ENCODE measurements around the gene CNTNAP1. TPM values are rescaled to one million over a fixed set of nuclear protein-coding genes. Genes with fewer than 3 reads are reported as not detected.

Gene CNTNAP1
- total RNA-seq, 1 donor from 2014 or later: 6.7 TPM

DNA sequence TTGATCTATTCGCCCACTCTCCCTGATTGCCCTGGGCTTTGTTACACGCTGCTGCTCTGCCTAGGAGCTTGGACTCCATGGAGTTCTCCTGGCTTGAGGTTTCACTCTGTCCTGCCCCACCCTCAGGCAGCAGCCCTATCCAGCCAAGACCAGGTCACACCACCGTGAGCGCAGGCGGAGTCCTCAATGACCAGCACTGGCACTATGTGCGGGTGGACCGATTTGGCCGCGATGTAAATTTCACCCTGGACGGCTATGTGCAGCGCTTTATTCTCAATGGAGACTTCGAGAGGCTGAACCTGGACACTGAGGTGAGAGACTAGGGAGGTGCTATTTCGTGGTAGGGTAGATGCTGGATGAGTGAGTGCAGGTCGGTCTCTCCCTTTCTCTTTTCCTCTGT is 3.5 kb downstream of the CNTNAP1 start:
- no peak for DNase-seq (ENCODE audit: low read depth in 2 of 2)

DNA sequence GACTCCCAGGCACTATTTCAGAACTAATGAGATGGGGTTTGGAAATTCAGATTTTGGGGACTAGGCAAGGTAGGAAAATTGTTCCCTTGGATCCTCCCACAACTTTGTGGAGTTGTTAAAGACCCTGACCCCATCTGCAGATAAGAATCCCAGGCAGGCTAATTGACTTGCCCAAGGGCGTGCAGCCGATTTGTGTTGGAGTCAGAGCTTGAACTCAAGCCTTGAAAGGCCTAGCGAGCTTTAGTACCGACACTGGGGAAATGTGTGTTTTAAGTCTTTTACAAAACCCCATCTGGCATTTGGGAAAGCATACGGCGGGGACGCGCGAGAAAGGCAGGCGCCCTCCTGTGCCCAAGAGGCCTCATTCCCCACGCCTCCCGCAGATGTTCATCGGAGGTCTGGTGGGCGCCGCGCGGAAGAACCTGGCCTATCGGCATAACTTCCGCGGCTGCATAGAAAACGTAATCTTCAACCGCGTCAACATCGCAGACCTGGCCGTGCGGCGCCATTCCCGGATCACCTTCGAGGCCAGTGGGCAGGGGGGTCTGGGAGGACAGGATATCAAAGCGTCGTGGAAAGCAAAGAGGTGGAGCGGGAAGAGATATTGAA is 4.3 kb downstream of the CNTNAP1 start:
- no peak for DNase-seq (ENCODE audit: low read depth in 2 of 2)

DNA sequence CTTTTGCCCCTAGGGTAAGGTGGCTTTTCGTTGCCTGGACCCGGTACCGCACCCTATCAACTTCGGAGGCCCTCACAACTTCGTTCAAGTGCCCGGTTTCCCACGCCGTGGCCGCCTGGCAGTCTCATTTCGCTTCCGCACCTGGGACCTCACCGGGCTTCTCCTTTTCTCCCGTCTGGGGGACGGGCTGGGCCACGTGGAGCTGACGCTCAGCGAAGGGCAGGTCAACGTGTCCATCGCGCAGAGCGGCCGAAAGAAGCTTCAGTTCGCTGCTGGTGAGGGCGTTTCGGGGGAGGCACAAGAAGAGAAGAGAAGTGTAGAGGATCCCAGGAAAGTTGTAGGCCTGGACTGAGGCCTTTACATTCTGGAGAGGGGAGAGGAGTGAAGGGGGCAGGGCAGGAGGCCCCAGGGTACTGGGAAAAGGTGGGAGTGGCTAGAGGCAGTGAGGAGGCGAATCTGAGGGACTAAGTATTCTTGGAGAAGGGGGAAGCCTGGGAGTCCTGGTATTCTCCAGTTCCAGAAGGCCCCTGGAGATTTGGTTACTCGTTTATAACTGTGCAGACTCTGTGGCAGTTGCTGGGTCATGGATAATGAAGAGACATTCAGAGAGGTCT is 5.5 kb downstream of the CNTNAP1 start:
- no peak for DNase-seq (ENCODE audit: low read depth in 2 of 2)

DNA sequence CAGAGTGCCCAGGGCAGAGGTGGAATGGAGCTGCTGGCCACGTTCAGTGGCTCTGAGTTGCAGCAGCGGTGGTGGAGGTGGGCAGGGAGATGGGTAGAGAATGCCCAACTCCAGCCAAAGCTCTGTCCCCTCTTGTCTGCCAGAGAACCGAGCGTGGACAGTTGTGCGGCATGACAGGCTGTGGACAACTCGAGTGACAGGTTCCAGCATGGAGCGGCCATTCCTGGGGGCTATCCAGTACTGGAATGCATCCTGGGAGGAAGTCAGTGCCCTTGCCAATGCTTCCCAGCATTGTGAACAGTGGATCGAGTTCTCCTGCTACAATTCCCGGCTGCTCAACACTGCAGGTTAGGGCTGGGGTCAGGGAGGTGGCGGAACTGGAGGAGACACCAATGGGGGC is 8.3 kb downstream of the CNTNAP1 start:
- DNase-seq (ENCODE audit: low read depth in 2 of 2): no peak

DNA sequence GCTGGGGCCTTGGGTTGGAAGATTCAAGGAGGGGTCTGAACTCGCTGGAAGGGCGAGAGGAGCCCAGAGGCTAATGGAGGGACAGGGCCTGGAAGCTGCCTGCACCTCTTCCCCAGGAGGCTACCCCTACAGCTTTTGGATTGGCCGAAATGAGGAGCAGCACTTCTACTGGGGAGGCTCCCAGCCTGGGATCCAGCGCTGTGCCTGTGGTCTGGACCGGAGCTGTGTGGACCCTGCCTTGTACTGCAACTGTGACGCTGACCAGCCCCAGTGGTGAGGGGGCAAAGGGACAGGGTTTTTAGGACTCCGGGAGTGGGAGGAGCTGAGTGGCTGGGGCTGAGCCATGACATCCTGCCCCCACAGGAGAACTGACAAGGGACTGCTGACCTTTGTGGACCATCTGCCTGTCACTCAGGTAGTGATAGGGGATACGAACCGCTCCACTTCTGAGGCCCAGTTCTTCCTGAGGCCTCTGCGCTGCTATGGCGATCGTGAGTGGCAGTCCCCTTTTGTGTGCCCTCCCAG is 8.8 kb downstream of the CNTNAP1 start:
- DNase-seq (ENCODE audit: low read depth in 2 of 2): no peak

DNA sequence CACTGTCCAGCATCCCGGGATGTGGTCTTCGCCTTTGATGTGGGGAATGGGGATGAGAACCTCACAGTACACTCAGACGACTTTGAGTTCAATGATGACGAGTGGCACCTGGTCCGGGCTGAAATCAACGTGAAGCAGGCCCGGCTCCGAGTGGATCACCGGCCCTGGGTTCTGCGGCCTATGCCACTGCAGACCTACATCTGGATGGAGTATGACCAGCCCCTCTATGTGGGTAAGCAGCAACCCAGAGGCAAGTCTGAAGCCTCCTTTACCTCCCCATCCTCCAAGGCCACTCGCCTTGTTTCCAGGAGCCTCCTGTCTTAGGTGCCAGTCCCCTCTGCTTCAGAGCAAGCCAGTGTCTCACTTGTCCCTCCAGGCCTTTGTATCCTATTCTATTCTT is 10.2 kb downstream of the CNTNAP1 start:
- DNase-seq (ENCODE audit: low read depth in 2 of 2): no peak

DNA sequence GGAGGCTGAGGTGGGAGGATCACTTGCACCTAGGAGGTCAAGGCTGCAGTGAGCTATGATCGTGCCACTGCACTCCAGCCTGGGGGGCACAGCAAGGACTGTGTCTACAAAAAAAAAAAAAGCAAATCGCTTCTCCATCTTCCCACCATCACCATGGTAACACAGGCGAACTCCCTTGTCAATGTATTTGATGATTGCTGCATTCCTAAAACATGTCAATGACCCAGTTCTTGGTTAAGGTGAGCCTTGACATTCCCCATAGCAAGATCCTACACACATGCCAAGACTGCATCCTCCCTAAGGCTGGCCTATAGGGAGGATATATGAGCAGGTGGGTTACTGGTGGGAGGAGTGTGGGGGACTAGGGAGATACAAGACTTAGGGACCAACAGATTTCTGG is 12.2 kb downstream of the CNTNAP1 start:
- no peak for DNase-seq (ENCODE audit: low read depth in 2 of 2)

DNA sequence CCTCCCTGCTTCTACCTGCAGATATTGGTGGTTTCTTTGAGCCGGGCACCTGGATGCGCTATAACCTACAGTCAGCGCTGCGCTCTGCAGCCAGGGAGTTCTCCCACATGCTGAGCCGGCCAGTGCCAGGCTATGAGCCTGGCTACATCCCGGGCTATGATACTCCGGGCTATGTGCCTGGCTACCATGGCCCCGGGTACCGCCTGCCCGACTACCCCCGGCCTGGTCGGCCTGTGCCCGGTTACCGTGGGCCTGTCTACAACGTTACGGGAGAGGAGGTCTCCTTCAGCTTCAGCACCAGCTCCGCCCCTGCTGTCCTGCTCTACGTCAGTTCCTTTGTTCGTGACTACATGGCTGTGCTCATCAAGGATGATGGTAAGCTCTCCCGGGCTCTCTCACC is 13.2 kb downstream of the CNTNAP1 start:
- no peak for DNase-seq (ENCODE audit: low read depth in 2 of 2)

DNA sequence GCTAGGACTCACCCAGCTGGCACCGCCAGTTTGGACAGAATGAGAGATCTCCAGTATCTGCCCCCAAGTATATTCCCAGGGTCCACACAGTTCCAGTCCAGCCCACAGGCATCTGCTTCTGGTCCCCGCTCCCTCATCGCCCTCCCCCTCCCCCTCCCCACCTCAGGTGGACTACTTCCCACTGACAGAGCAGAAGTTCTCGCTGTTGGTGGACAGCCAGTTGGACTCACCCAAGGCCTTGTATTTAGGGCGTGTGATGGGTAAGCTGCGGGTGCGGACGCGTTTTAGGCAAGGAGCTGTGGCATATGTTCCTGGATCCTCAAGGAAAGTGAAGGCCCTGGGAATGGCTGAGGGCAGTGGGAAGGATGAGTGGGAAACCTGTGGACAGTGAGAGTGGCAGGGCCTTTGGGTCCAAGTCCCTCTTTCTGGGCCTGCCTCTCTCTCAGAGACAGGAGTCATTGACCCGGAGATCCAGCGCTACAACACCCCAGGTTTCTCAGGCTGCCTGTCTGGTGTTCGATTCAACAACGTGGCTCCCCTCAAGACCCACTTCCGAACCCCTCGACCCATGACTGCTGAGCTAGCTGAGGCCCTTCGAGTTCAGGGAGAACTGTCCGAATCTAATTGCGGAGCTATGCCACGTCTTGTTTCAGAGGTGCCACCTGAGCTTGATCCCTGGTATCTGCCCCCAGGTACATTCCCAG is 14.9 kb downstream of the CNTNAP1 start:
- no peak for DNase-seq (ENCODE audit: low read depth in 2 of 2)

DNA sequence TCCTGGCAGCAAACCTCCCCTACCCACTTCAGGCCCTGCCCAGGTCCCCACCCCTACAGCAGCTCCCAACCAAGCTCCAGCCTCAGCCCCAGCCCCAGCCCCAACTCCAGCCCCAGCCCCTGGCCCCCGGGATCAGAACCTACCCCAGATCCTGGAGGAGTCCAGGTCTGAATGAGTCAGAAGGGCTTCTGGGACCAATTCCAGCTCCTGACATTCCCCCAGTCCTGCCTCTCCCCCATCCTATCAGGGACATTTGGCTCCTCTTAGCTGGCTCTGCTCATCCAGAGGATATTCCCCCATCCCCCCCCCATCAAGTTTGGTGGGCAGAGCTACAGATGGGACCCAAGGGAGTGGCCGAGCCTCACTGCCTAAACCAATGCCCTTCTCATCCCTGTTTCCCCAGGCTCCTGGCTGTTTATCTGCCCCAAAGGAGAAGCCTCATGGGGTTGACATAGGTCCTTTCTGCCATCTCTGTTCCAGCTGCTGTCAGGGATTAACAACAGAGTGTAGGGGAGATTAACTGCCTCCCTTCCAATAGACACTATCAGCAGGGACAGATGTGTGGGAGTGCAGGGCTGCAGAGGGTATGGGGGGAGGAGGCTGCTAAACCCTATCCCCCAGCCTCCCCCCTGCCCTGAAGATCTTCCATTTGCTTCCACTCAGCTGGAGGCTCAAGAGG is 16.5 kb downstream of the CNTNAP1 start:
- peak in 1 of 2 donors; percentile 29 for DNase-seq (ENCODE audit: low read depth in 2 of 2)

DNA sequence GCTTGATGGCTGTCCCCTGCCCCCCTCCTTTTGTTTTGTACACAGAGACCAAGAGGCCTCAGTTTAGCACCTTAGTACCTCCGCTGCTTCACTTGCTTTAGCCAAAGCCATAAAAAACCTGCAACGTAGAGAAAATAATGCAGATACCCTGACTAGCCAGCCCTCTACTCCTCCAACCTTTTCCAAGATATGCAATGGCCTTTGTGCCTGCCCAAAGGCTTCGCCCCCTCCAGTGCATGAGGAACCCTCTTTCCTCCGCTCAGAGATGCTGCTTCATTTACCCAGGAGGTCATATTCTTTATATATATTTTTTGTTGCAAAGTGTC is 17.0 kb downstream of the CNTNAP1 start:
- DNase-seq (ENCODE audit: low read depth in 2 of 2): no peak

DNA sequence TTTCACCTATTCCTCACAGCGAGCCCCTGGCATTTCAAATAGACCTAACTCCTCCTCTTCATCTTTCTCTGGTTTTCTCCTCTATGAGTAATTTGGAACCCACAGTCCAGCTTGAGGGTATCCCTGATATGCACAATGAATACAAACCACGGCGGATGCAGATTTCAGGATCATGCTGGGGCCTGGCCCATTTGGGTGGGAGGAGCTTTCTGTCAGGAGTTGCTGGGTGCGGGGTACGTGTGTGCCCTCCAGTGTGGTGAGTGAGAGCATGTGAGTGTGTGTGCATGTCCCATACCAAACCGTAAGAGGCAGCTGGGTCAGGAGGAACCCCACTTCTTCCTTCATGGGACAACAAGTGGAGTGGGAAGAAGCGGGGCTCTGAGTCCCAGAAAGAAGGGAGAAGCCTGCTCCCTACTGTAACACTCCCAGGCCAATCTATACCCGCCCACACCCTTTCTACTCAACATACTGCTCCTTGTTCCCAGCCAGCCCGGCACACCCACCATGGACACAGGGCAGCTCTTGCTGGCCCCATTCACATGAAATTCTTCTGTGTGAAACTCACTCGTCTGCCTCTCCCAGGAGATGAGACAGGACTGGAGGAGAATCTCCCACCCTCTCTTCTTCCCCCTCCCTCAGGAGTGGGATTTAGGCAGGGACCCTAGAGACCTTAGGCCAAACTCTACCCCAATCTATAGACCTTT is 18.4 kb downstream of the CNTNAP1 start:
- DNase-seq (ENCODE audit: low read depth in 2 of 2): no peak

DNA sequence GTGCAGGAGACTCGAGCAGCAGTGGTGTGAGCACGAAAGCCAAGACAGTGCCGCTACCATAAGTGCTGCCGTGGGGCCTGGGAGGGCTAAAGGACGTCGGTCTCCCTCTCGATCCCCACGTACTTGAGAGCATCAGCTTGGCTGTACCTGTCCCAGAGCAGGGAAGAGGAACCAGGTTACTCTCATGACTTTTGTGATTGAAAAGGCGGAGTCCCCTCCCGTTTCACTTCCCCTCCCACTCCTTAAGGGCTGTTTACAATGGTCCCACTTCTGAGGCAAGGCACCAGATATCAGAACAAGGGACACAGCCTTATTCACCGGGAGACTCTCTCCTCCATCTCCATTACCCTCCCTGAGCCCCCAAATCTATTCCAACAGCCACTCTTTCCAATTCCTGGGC is 20.1 kb downstream of the CNTNAP1 start:
- DNase-seq (ENCODE audit: low read depth in 2 of 2): no peak

DNA sequence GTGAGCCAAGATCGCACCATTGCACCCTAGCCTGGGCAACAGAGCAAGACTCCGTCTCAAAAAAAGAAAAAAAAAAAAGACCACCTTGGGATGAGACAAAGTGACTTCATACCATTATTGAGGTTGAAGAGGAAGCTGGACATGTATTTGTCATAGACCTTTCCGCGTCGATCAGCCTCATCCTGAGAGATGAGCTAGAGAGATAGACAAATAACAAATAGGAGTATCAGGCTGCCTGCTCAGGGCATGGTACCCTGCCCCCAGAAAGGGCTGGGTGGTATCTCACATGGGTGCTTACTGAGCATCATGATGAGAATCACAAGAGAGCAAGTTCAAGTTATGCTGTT is 22.1 kb downstream of the CNTNAP1 start:
- no peak for DNase-seq (ENCODE audit: low read depth in 2 of 2)

DNA sequence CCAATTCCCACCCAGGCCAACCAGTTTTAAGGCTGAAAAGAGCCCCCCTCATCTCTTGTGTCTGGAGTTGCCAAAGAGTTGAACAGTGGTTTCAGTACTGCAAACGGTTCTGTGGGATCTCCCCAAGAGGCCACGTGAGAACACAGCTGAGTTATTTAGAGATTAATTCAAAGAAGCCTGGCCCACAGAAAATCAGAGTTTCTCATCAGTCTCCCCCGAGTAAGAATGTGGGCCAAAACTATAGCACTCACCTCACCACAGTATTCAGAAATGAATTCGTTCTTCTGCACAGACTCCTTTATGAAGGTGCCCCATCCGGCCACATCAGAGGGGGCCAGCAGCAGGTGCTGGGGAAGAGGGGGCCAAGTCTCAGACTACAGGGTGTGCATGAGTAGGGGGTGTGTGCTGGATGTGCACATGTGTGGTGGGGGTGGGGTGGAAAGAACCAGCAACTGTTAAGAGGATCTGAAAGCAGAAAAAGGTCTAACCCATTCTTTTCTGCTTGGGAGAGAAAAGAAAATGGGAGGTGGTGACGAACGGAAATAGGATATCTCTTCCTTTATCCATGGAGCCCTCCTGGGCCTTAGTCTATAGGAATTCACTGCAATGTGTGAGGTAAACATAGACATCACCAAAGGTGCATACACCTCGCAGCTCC is 22.6 kb downstream of the CNTNAP1 start:
- no peak for DNase-seq (ENCODE audit: low read depth in 2 of 2)

DNA sequence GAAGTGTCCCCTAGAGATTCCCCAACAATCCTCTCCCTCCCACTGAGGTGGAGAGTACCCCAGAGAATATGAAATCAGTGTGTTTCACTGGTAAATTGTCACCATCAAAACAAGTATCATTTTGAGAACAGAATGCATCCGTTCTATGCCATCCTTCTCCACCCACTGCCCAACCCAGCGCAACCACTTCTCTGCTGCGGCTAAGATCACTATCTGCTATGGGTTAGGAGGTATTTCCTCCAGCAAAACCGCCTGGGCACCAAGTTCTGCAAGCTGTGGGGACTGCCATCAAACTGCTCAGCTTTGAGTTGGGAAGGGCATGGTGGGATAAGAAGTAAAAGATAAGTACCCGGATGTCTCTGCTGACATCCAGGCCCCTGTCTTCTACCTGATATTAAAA is 24.4 kb downstream of the CNTNAP1 start:
- DNase-seq (ENCODE audit: low read depth in 2 of 2): no peak

DNA sequence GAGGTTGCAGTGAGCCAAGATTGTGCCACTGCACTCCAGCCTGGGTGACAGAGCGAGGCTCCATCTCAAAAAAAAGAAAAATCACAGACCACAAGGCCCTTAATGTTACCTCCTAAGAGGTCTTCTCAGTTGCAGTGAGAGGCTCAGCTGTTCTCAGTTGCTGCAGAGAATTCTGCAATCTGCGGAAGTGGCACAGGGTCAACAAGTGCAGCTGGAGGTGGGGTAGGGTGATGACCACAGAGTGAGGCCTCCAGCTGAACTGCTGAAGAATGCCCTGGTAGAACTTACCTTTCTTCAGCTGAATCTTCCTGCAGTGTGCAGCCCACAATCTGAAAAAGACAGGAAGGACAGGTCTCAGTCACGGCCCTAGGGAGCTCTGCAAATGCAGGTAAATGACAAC is 26.3 kb downstream of the CNTNAP1 start:
- DNase-seq (ENCODE audit: low read depth in 2 of 2): no peak

DNA sequence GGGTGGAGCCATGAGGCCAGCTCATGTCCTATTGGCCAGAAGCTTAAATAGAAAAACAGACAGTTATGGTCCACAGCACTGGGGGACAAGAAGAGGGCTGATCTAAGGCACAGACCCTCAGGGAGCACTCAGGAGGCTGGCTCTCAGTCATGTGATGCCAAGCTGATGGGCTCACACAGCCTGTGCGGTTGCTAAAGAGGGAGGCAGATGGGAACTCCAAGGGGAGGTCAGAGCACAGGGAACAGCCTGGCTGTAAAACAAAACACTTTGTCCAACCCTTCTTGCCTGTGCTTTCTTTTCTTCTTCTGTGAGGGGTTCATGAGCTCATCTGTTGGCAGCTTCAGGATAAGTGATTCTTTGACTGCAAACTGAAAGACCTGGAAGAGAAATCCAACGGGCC is 27.2 kb downstream of the CNTNAP1 start:
- no peak for DNase-seq (ENCODE audit: low read depth in 2 of 2)

DNA sequence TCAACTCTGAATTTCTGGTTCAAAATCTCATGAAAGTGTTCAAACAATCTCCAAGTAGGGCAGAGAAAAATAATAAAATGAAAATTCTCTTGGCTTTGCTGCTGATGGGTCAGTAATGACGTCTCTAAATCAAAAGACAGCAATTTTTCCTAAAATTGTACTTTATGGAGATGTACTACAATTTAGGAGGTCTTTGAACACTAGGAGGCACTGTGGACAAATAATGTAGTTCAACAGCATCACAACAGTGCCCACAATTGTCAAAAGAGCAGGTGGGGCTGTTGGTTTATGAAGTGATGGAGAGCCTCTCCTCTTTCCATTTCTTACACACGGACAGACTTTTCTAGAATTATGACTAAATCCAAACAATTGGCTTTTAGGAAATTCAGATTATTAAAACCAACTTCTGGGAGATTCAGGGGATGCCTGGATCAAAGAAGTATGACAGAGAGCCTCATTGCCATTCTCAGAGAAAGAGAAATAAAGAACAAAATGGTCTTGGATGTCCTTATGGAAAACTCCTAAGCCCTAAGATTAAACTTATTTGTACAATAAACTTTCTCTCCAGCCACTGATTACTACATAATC is 38.8 kb downstream of the CNTNAP1 start:
- peak; percentile 83 to 90 for DNase-seq (ENCODE audit: low read depth in 2 of 2)

DNA sequence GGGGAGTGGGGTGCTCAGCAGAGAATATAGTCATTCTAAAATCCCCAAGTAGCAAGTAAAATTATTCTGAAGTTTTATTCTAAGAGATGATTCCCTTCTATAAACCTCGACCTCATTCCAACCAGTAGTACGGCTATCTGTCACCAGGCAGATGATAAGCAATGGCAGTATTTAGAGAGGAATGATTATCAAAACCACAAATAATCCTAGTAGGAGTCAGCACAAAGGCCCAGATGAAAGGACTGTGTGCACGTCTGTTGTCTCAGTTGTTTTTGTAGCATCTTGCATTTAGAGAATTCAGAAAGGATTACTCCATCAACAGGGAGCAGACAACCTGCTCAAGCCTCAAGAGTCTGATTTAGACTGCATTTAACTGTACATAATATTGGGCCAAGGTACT is 41.3 kb downstream of the CNTNAP1 start:
- no peak for DNase-seq (ENCODE audit: low read depth in 2 of 2)

DNA sequence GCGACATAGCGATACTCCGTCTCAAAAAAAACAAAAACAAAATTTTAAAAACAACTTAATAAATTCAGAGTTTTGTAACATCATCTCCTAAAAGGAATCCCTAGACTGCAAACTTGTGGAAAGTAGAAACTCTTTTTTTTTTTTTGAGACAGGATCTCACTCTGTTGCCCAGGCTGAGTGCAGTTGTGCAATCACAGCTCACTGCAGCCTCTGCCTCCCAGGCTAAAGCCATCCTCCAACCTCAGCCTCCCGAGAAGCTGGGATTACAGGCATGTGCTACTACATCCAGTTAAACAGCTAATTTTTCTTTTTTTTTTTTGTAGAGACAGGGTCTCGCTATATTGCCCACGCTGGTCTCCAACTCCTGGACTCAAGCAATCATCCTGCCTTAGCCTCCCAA is 42.8 kb downstream of the CNTNAP1 start:
- no peak for DNase-seq (ENCODE audit: low read depth in 2 of 2)

Data from lung microvascular endothelial cell (primary cell).